HepG2 (cell line): Measurements from ENCODE around the gene MOK. TPM values are rescaled to one million over a fixed set of nuclear protein-coding genes. Genes with fewer than 3 reads are reported as not detected.
A peak's percentile ranks its signal among the peaks of the same experiment; 100 is the strongest.

Source experiments
- ATAC-seq: fragments of 200-7000 bp; cut with Tn5 transposase; 3 replicates; pipeline ENCODE4 v1.9.1; 2020; ENCODE audit warnings: mild to moderate bottlenecking, moderate library complexity
- BruUV-seq: library from RNA; stranded (reverse); fragments of 400-500 nt; replicated peaks from 2 replicates; lab custom pipeline; 2021; lab: Mats Ljungman, UMichigan
- CTCF ChIA-PET: fragments of 300-600 bp; formaldehyde crosslinking; extraction: SDS; loops from one replicate; lab custom pipeline; 2021; ENCODE audit warnings: low total read pairs, inconsistent platforms, low intra/inter-chr PET ratio; lab: Yijun Ruan, JAX
- POLR2A ChIA-PET: fragments of 350-600 bp; sonication (Branson Sonifier 250); formaldehyde crosslinking; loops from one replicate; lab custom pipeline; 2020; ENCODE audit warnings: antibody characterized with exemption, inconsistent platforms; lab: Yijun Ruan, JAX
- DNase-seq: peaks from one replicate; pipeline ENCODE4 v3.0.0-alpha.2; 2015; ENCODE audit warnings: low spot score
- FAIRE-seq: peaks from 3 replicates; lab custom pipeline; 2011; peaks lifted over from hg19 to GRCh38; lab: Jason Lieb, UNC
- H2AFZ ChIP-seq: one replicate; pipeline ENCODE4 v1.6.1; 2011; ENCODE audit warnings: low read length, inconsistent platforms
- H3K27ac ChIP-seq: fragments of 300-600 bp; 3 replicates; pipeline ENCODE4 v1.8.0; 2011; ENCODE audit warnings: mixed run types, mild to moderate bottlenecking, mixed read lengths, low read length, inconsistent platforms; ENCODE audit not compliant: insufficient read depth; ENCODE audit errors: extremely low read length
- H3K27me3 ChIP-seq, 2 experiments: fragments of 200-600 bp in 1 of 2; 2 replicates in 1 of 2; 3 replicates in 1 of 2; pipeline versions ENCODE4 v1.6.0 to v1.8.0; 2011; ENCODE audit warnings: low read length in 2 of 2, mild to moderate bottlenecking in 2 of 2, moderate library complexity in 2 of 2, inconsistent platforms in 1 of 2; ENCODE audit not compliant: insufficient read depth in 2 of 2, control insufficient read depth in 1 of 2
- H3K36me3 ChIP-seq, 2 experiments: fragments of 200-600 bp in 1 of 2; replicated peaks in 1 of 2; 2 replicates in 1 of 2; 3 replicates in 1 of 2; pipeline versions ENCODE4 v1.5.1 to v1.8.0; 2011; ENCODE audit warnings: low read length in 2 of 2, inconsistent platforms in 1 of 2; ENCODE audit not compliant: insufficient read depth in 2 of 2, control insufficient read depth in 1 of 2
- H3K4me1 ChIP-seq: 2 replicates; pipeline ENCODE4 v1.5.1; 2012; ENCODE audit warnings: low read length, inconsistent platforms; ENCODE audit not compliant: insufficient read depth
- H3K4me2 ChIP-seq: 2 replicates; pipeline ENCODE4 v1.6.0; 2011; ENCODE audit warnings: low read depth, low read length, inconsistent platforms
- H3K4me3 ChIP-seq, 3 experiments: fragments of 200-600 bp in 1 of 3; sonication (generic), shearing (Covaris generic) in 1 of 3; replicated peaks in 1 of 3; 2 replicates each; pipeline ENCODE4 v1.5.1; 2011 to 2016; ENCODE audit warnings: low read length in 3 of 3, inconsistent platforms in 2 of 3, low read depth in 2 of 3, mild to moderate bottlenecking in 2 of 3, control low read depth in 1 of 3, mixed read lengths in 1 of 3; ENCODE audit not compliant: insufficient read depth in 1 of 3
- H3K79me2 ChIP-seq: one replicate; pipeline ENCODE4 v1.6.1; 2011; ENCODE audit warnings: low read length, inconsistent platforms; ENCODE audit not compliant: insufficient read depth
- H3K9ac ChIP-seq: 2 replicates; pipeline ENCODE4 v1.6.0; 2011; ENCODE audit warnings: mild to moderate bottlenecking, low read depth, low read length, inconsistent platforms; ENCODE audit not compliant: insufficient read depth
- H3K9me3 ChIP-seq: 2 replicates; pipeline ENCODE4 v1.5.1; 2012; ENCODE audit warnings: mild to moderate bottlenecking, low read length
- H4K20me1 ChIP-seq: 2 replicates; pipeline ENCODE4 v1.6.0; 2011; ENCODE audit warnings: inconsistent platforms, mild to moderate bottlenecking, low read length, moderate library complexity; ENCODE audit not compliant: insufficient read depth
- BRD4 ChIP-seq: sonication (generic); formaldehyde crosslinking; IDR thresholded peaks from 2 replicates; pipeline ENCODE4 v1.4.0; 2020; ENCODE audit warnings: missing genetic modification reagents
- CEBPB ChIP-seq: IDR thresholded peaks from 2 replicates; pipeline ENCODE4 v1.6.1; 2011; ENCODE audit warnings: low read depth, low read length, improper control_type of control experiment, borderline replicate concordance
- CEBPG ChIP-seq: IDR thresholded peaks from 2 replicates; pipeline ENCODE4 v1.6.1; 2016
- FOXP1 ChIP-seq, 2 experiments: fragments of 450-650 bp in 1 of 2; IDR thresholded peaks; 2 replicates each; pipeline ENCODE4 v1.6.1; 2017 to 2018; ENCODE audit warnings: antibody characterized with exemption in 1 of 2
- LBX2 ChIP-seq: sonication (generic); formaldehyde crosslinking; IDR thresholded peaks from 2 replicates; pipeline ENCODE4 v1.5.0; 2020; ENCODE audit warnings: missing genetic modification reagents, mild to moderate bottlenecking, borderline replicate concordance
- MBD4 ChIP-seq: IDR thresholded peaks from 2 replicates; pipeline ENCODE4 v1.6.1; 2012; ENCODE audit warnings: low read length, inconsistent platforms, borderline replicate concordance
- MXD4 ChIP-seq: IDR thresholded peaks from 2 replicates; pipeline ENCODE4 v1.6.1; 2016; ENCODE audit warnings: mild to moderate bottlenecking, missing biosample characterization, missing genetic modification reagents
- MYC ChIP-seq: sonication (generic); formaldehyde crosslinking; IDR thresholded peaks from 2 replicates; pipeline ENCODE4 v1.9.0; 2021; ENCODE audit warnings: missing genetic modification reagents, borderline replicate concordance
- PHF21A ChIP-seq: sonication (generic); formaldehyde crosslinking; IDR thresholded peaks from 2 replicates; pipeline ENCODE4 v1.5.0; 2020; ENCODE audit warnings: mild to moderate bottlenecking, missing genetic modification reagents
- RAD21 ChIP-seq: fragments of 450-650 bp; formaldehyde crosslinking; IDR thresholded peaks from 2 replicates; pipeline ENCODE4 v1.5.0; 2020; ENCODE audit warnings: mild to moderate bottlenecking
- SATB2 ChIP-seq: sonication (generic); formaldehyde crosslinking; IDR thresholded peaks from 2 replicates; pipeline ENCODE4 v1.5.0; 2020; ENCODE audit warnings: missing genetic modification reagents
- SMC3 ChIP-seq: IDR thresholded peaks from 2 replicates; pipeline ENCODE4 v1.6.1; 2011; ENCODE audit warnings: low read length, improper control_type of control experiment
- STAG1 ChIP-seq: sonication (generic); formaldehyde crosslinking; IDR thresholded peaks from 2 replicates; pipeline ENCODE4 v1.4.0; 2020; ENCODE audit warnings: missing genetic modification reagents
- TEAD3 ChIP-seq: optimal IDR thresholded peaks from 2 replicates; pipeline ENCODE3; 2016; ENCODE audit warnings: borderline replicate concordance
- ZBTB38 ChIP-seq: sonication (generic); formaldehyde crosslinking; IDR thresholded peaks from 2 replicates; pipeline ENCODE4 v1.5.1; 2020; ENCODE audit warnings: mild to moderate bottlenecking, missing genetic modification reagents
- ZNF30 ChIP-seq: sonication (generic); formaldehyde crosslinking; IDR thresholded peaks from 2 replicates; pipeline ENCODE4 v1.5.0; 2020; ENCODE audit warnings: mild to moderate bottlenecking, missing genetic modification reagents
- ZNF441 ChIP-seq: sonication (generic); formaldehyde crosslinking; IDR thresholded peaks from 2 replicates; pipeline ENCODE4 v1.7.0; 2021; ENCODE audit warnings: missing genetic modification reagents, borderline replicate concordance
- ZSCAN21 ChIP-seq: sonication (generic); formaldehyde crosslinking; IDR thresholded peaks from 2 replicates; pipeline ENCODE4 v1.8.0; 2022; ENCODE audit warnings: mild to moderate bottlenecking, missing genetic modification reagents, moderate library complexity, borderline replicate concordance
- ZSCAN5A ChIP-seq: sonication (generic); formaldehyde crosslinking; IDR thresholded peaks from 2 replicates; pipeline ENCODE4 v1.8.0; 2022; ENCODE audit warnings: mild to moderate bottlenecking, missing genetic modification reagents, borderline replicate concordance
- WGBS: methylation state at CpG from one replicate; pipeline ENCODE4 v1.1.6; 2017; ENCODE audit warnings: low lambda C conversion rate; 5-methylcytosine and 5-hydroxymethylcytosine counted together
- in situ Hi-C: cut with HindIII; loops from 2 replicates; pipeline ENCODE4 v1.10.0; 2017; ENCODE audit warnings: low pct_unique_long_range_greater_than_20kb; ENCODE audit not compliant: extremely low pct_ligation_motif_present
- intact Hi-C: fragments of 100-400 bp; cut with micrococcal nuclease; formaldehyde crosslinking; loops from one replicate; pipeline ENCODE4 v1.10.0; 2022; ENCODE audit not compliant: unreplicated experiment
- polyA plus RNA-seq, 8 experiments: library from polyadenylated mRNA; depleted of rRNA in 3 of 8; stranded (reverse) in 7 of 8; unstranded in 1 of 8; fragments of >200 nt; fragmentation: Illumina TruSeq in 4 of 8; extraction: Trizol in 4 of 8; gene quantifications; 2 replicates each; pipeline versions ENCODE4 v1.2.1 to v1.2.3, GENCODE V29; 2011 to 2016; ENCODE audit warnings: low read depth in 4 of 8, missing spikeins in 1 of 8, mixed read lengths in 1 of 8; ENCODE audit not compliant: insufficient read depth in 1 of 8
- total RNA-seq, 5 experiments: library from RNA; depleted of rRNA; stranded (reverse); fragments of >200 nt; fragmentation: Illumina TruSeq; extraction: Trizol; gene quantifications; 2 replicates each; pipeline ENCODE4 v1.2.3, GENCODE V29; 2016; ENCODE audit warnings: low read depth in 1 of 5
- TF ChIP-seq, protein P1 (sequence below): sonication (generic); formaldehyde crosslinking; IDR thresholded peaks from 2 replicates; pipeline ENCODE4 v1.5.1; 2020; ENCODE audit warnings: mild to moderate bottlenecking, missing genetic modification reagents, moderate library complexity
- TF ChIP-seq, protein P2 (sequence below), 2 experiments: sonication (generic) in 1 of 2; formaldehyde crosslinking in 1 of 2; IDR thresholded peaks; 2 replicates each; pipeline versions ENCODE4 v1.4.0 to v1.6.1; 2018 to 2020; ENCODE audit warnings: missing genetic modification reagents in 2 of 2, borderline replicate concordance in 1 of 2, low read depth in 1 of 2, mild to moderate bottlenecking in 1 of 2, missing biosample characterization in 1 of 2

MOK gene
- total and polyA plus RNA-seq, 2 of the 13 experiments (the other 11 are each of a cell fraction or from before 2014, with no cell fraction given) = 15.3 to 16.9 TPM

DNA sequence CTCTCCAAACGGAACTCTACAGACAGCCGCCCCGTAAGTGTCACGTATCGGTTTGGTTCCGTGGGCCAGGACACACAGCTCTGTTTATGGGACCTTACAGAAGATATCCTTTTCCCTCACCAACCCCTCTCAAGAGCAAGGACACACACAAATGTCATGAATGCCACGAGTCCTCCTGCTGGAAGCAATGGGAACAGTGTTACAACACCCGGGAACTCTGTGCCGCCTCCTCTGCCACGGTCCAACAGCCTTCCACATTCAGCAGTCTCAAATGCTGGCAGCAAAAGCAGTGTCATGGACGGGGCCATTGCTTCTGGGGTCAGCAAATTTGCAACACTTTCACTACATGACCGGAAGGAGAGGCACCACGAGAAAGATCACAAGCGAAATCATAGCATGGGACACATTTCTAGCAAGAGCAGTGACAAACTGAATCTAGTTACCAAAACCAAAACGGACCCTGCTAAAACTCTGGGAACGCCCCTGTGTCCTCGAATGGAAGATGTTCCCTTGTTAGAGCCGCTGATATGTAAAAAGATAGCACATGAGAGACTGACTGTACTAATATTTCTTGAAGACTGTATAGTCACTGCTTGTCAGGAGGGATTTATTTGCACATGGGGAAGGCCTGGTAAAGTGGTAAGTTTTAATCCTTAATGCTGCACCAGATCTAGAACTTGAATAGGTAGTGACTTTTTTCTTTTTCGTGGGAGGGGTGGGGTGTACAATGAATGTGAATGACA is 95.6 kb downstream of the MOK start:
- Histone ChIP-seq H3K9ac (no peak overlapping the region), H4K20me1 (no peaks in the 10 kb centered on the region), H3K4me3 (no peak overlapping the region), H3K9me3 (no peaks in the 10 kb centered on the region), H3K36me3 (peaks cover 15 to 44% of the 10 kb centered on the region in 2 experiments), H3K79me2 (no peaks in the 10 kb centered on the region), H3K4me1 (no peaks in the 10 kb centered on the region), H2AFZ (no peak overlapping the region), H3K4me2 (no peak overlapping the region), H3K27me3 (no peaks in the 10 kb centered on the region), H3K27ac (no peak overlapping the region)
- in situ Hi-C loops (no loop called here), intact Hi-C loops (loop anchor here (5.0 kb wide), 2 partner anchors 67 to 112 kb away; no protein-coding TSS in a partner anchor)
- FAIRE-seq (peak; percentile 34), DNase-seq (peak; percentile 58), ATAC-seq (peak; percentile 90)
- POLR2A ChIA-PET = no interaction called here
- CTCF ChIA-PET = no interaction called here
- WGBS = 85% methylated on average over 16 of the region's 19 CpGs
- no TSS peak for BruUV-seq
- TF ChIP-seq MBD4 (no peak), FOXP1 (IDR thresholded peaks at IDR 0.05) (no peak), FOXP1 (CRISPR knock-in tag; IDR thresholded peaks at IDR 0.05) (no peak), CEBPG (CRISPR knock-in tag) (peak; percentile 68), MXD4 (CRISPR knock-in tag) (no peak), PHF21A (CRISPR knock-in tag) (no peak), ZSCAN21 (no peak), RAD21 (CRISPR knock-in tag) (peak; percentile 44), ZSCAN5A (CRISPR knock-in tag) (no peak), CEBPB (peak; percentile 20; the same call in 1 of the 2 replicates), SATB2 (CRISPR knock-in tag) (no peak), ZBTB38 (peak; percentile 65), BRD4 (CRISPR knock-in tag) (no peak), ZNF441 (CRISPR knock-in tag) (no peak), LBX2 (CRISPR knock-in tag) (no peak), STAG1 (peak; percentile 74), MYC (CRISPR knock-in tag) (no peak), TEAD3 (peak; percentile 72), SMC3 (peak; percentile 73), ZNF30 (CRISPR knock-in tag) (no peak)
- TF ChIP-seq, protein P1, sequence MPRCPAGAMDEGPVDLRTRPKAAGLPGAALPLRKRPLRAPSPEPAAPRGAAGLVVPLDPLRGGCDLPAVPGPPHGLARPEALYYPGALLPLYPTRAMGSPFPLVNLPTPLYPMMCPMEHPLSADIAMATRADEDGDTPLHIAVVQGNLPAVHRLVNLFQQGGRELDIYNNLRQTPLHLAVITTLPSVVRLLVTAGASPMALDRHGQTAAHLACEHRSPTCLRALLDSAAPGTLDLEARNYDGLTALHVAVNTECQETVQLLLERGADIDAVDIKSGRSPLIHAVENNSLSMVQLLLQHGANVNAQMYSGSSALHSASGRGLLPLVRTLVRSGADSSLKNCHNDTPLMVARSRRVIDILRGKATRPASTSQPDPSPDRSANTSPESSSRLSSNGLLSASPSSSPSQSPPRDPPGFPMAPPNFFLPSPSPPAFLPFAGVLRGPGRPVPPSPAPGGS = no peak
- TF ChIP-seq, protein P2, sequence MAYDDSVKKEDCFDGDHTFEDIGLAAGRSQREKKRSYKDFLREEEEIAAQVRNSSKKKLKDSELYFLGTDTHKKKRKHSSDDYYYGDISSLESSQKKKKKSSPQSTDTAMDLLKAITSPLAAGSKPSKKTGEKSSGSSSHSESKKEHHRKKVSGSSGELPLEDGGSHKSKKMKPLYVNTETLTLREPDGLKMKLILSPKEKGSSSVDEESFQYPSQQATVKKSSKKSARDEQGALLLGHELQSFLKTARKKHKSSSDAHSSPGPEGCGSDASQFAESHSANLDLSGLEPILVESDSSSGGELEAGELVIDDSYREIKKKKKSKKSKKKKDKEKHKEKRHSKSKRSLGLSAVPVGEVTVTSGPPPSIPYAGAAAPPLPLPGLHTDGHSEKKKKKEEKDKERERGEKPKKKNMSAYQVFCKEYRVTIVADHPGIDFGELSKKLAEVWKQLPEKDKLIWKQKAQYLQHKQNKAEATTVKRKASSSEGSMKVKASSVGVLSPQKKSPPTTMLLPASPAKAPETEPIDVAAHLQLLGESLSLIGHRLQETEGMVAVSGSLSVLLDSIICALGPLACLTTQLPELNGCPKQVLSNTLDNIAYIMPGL (CRISPR knock-in tag; IDR thresholded peaks at IDR 0.05; ENCODE audit: borderline replicate concordance in 1 of 2, low read depth in 1 of 2) = no peak
